Smooth muscle cell (in vitro differentiated cells): Measurements from ENCODE around the gene CCL27. TPM values are rescaled to one million over a fixed set of nuclear protein-coding genes. Genes with fewer than 3 reads are reported as not detected.
A peak's percentile ranks its signal among the peaks of the same experiment; 100 is the strongest.

ENCODE experiments used
- DNase-seq: peaks from one replicate; lab custom pipeline; 2025; ENCODE audit not compliant: unreplicated experiment; lab: John Stamatoyannopoulos, UW
- H2AFZ ChIP-seq: fragments of 200-600 bp; sonication (generic); 2 replicates; pipeline ENCODE4 v1.6.0; 2016; ENCODE audit warnings: antibody characterized with exemption, low read depth, mild to moderate bottlenecking
- H3F3A ChIP-seq: fragments of 200-600 bp; sonication (generic); 2 replicates; pipeline ENCODE4 v1.6.0; 2017; ENCODE audit warnings: antibody characterized with exemption, low read depth
- H3K27ac ChIP-seq: fragments of 200-600 bp; sonication (generic); 2 replicates; pipeline ENCODE4 v1.5.1; 2016; ENCODE audit warnings: low read depth, mild to moderate bottlenecking
- H3K27me3 ChIP-seq: fragments of 200-600 bp; sonication (generic); 2 replicates; pipeline ENCODE4 v1.6.1; 2016; ENCODE audit warnings: low read depth, mild to moderate bottlenecking
- H3K36me3 ChIP-seq: fragments of 200-600 bp; sonication (generic); 2 replicates; pipeline ENCODE4 v1.5.1; 2016; ENCODE audit warnings: low read depth
- H3K4me1 ChIP-seq: fragments of 200-600 bp; sonication (generic); 2 replicates; pipeline ENCODE4 v1.5.1; 2016; ENCODE audit warnings: low read depth
- H3K4me2 ChIP-seq: fragments of 200-600 bp; sonication (generic); 2 replicates; pipeline ENCODE4 v1.6.0; 2016; ENCODE audit warnings: mild to moderate bottlenecking
- H3K4me3 ChIP-seq: fragments of 200-600 bp; sonication (generic); 2 replicates; pipeline ENCODE4 v1.5.1; 2016; ENCODE audit warnings: mild to moderate bottlenecking
- H3K79me2 ChIP-seq: fragments of 200-600 bp; sonication (generic); 2 replicates; pipeline ENCODE4 v1.6.0; 2016; ENCODE audit warnings: low read depth, mild to moderate bottlenecking
- H3K9ac ChIP-seq: fragments of 200-600 bp; sonication (generic); 2 replicates; pipeline ENCODE4 v1.6.0; 2016; ENCODE audit warnings: low read depth
- H3K9me3 ChIP-seq: fragments of 200-600 bp; sonication (generic); replicated peaks from 2 replicates; pipeline ENCODE4 v1.5.1; 2016; ENCODE audit warnings: low read depth
- H4K20me1 ChIP-seq: fragments of 200-600 bp; sonication (generic); 2 replicates; pipeline ENCODE4 v1.6.0; 2016; ENCODE audit warnings: low read depth
- CTCF ChIP-seq: fragments of 200-600 bp; sonication (generic); IDR thresholded peaks from 2 replicates; pipeline ENCODE4 v1.5.1; 2017; ENCODE audit warnings: borderline replicate concordance, mild to moderate bottlenecking, antibody characterized with exemption; ENCODE audit not compliant: insufficient read depth, poor library complexity, severe bottlenecking
- WGBS: methylation state at CpG from one replicate; pipeline ENCODE4 v1.1.7; 2016; ENCODE audit warnings: low lambda C conversion rate; 5-methylcytosine and 5-hydroxymethylcytosine counted together
- polyA plus RNA-seq: library from polyadenylated mRNA; unstranded; fragments of >200 nt; fragmentation: Nextera tagmentation; extraction: Ambion mirVana; gene quantifications from 2 replicates; pipeline ENCODE4 v1.2.1, GENCODE V29; 2016
- total RNA-seq: library from RNA; depleted of rRNA; stranded (reverse); fragments of >200 nt; gene quantifications from 2 replicates; pipeline ENCODE4 v1.2.3, GENCODE V29; 2014

CCL27 gene
- total and polyA plus RNA-seq, 2 experiments from 2014 or later: 1.0 to 3.6 TPM

- Histone ChIP-seq H3K36me3 (no peaks in the 10 kb centered on the region), H3K27me3 (peaks cover 27% of the 10 kb centered on the region), H2AFZ (peak overlapping the region; percentile 91), H4K20me1 (no peaks in the 10 kb centered on the region), H3F3A (no peaks in the 10 kb centered on the region), H3K79me2 (no peaks in the 10 kb centered on the region), H3K27ac (no peak overlapping the region), H3K9ac (peak overlapping the region; percentile 25), H3K9me3 (no peaks in the 10 kb centered on the region), H3K4me3 (peak overlapping the region; percentile 61), H3K4me2 (peak overlapping the region; percentile 95), H3K4me1 (no peaks in the 10 kb centered on the region)
- 11% methylated on average over 20 of the region's 52 CpGs for WGBS
- peak; percentile 95 for TF ChIP-seq CTCF
- peak; percentile 40 for DNase-seq
Measured at GRCh38 chr9:34701023-34701768, 38.7 kb upstream of the CCL27 start.

- Histone ChIP-seq H3K79me2 (no peaks in the 10 kb centered on the region), H3K4me2 (no peak overlapping the region), H3K4me1 (no peaks in the 10 kb centered on the region), H4K20me1 (no peaks in the 10 kb centered on the region), H2AFZ (no peak overlapping the region), H3K36me3 (no peaks in the 10 kb centered on the region), H3F3A (no peaks in the 10 kb centered on the region), H3K4me3 (no peak overlapping the region), H3K9ac (no peak overlapping the region), H3K9me3 (no peaks in the 10 kb centered on the region), H3K27me3 (peaks cover 13% of the 10 kb centered on the region), H3K27ac (no peak overlapping the region)
- no peak for TF ChIP-seq CTCF
- no peak for DNase-seq
Measured at GRCh38 chr9:34694811-34695210, 32.4 kb upstream of the CCL27 start.

GRCh38 chr9:34693560-34693959 lies 31.1 kb upstream of the CCL27 start:
- Histone ChIP-seq H3K4me2 (no peak overlapping the region), H3K9ac (no peak overlapping the region), H3K27ac (no peak overlapping the region), H3K4me1 (no peaks in the 10 kb centered on the region), H2AFZ (no peak overlapping the region), H3F3A (no peaks in the 10 kb centered on the region), H3K36me3 (no peaks in the 10 kb centered on the region), H3K27me3 (peaks cover under 1% of the 10 kb centered on the region), H3K4me3 (no peak overlapping the region), H3K79me2 (no peaks in the 10 kb centered on the region), H3K9me3 (no peaks in the 10 kb centered on the region), H4K20me1 (no peaks in the 10 kb centered on the region)
- no peak for DNase-seq
- 79% methylated on average over 2 of the region's 2 CpGs for WGBS
- no peak for TF ChIP-seq CTCF

- TF ChIP-seq CTCF: no peak
- WGBS: 95% methylated on average over 5 of the region's 5 CpGs
Measured at GRCh38 chr9:34691936-34692315, 29.5 kb upstream of the CCL27 start.

More at GRCh38 chr9:34691936-34692315, 29.5 kb upstream of the CCL27 start:
- Histone ChIP-seq H3K27me3 (no peaks in the 10 kb centered on the region), H3K79me2 (no peaks in the 10 kb centered on the region), H3K27ac (no peak overlapping the region), H3K4me3 (no peak overlapping the region), H3F3A (no peaks in the 10 kb centered on the region), H3K36me3 (no peaks in the 10 kb centered on the region), H3K9ac (no peak overlapping the region), H3K4me1 (no peaks in the 10 kb centered on the region), H3K4me2 (no peak overlapping the region), H4K20me1 (no peaks in the 10 kb centered on the region), H2AFZ (no peak overlapping the region), H3K9me3 (no peaks in the 10 kb centered on the region)
- DNase-seq: no peak
